RPMI8226 (cell line): ENCODE results near the gene MFSD12.

Experiments
- DNase-seq: peaks from one replicate; pipeline ENCODE4 v3.0.0-alpha.2; 2015

MFSD12 gene

DNA sequence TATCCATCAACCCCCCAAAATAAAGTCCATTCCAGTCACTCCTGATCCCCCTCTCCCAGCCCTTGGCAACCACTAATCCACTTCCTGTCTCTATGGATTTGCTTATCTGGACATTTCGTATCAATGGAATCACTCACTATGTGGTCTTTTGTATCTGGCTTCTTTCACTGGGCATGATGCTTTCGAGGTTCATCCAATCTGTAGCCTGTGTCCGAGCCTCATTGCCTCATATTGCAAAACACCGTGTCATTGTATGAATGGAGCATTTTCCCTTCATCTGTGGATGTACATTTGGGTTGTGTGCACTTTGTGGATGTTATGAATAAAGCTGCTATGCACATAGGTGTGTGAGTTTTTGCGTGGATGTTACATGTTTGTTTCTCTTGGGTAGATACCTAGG lies 52.7 kb downstream of the MFSD12 start:
- no peak for DNase-seq

DNA sequence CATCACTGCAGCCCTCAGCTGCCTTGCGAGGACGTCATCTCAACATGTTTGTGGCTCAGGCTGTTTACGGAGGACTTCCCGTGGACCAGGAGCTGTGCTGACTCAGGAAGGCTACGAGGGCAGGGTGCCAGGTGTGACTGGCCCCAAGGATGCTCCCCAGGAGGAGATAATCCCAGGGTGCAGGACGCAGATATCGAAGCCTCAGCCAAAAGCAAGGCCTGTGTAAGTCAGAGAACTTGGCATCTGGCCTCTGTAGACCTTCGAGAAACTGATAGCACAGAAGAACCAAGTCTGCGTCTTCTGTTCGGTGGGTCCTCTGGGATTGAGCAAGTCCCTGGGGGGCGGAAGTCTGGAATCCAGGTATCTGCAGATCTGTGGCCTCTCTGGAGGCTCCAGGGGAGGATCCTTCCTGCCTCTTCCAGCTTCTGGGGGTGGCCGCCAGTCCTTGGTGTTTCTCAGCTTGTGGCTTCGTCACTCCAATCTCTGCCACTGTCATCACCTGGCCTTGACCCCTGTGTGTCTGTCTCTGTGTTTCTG lies 54.3 kb downstream of the MFSD12 start:
- peak; percentile 25 for DNase-seq

DNA sequence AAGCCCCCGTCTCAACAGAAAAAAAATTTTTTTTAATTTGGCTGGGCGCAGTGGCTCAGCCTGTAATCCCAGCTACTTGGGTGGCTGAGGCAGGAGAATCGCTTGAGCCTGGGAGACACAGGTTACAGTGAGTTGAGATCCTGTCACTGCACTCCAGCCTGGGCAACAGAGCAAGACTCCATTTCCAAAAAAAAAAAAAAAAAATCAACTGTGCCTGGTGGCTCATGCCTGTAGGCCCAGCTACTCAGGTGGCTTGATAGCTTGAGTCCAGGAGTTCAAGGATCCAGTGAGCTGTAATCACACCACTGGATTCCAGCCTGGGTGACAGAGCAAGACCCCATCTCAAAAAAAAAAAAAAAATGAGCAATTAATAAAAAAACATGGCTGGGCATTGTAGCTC lies 55.6 kb downstream of the MFSD12 start:
- no peak for DNase-seq

DNA sequence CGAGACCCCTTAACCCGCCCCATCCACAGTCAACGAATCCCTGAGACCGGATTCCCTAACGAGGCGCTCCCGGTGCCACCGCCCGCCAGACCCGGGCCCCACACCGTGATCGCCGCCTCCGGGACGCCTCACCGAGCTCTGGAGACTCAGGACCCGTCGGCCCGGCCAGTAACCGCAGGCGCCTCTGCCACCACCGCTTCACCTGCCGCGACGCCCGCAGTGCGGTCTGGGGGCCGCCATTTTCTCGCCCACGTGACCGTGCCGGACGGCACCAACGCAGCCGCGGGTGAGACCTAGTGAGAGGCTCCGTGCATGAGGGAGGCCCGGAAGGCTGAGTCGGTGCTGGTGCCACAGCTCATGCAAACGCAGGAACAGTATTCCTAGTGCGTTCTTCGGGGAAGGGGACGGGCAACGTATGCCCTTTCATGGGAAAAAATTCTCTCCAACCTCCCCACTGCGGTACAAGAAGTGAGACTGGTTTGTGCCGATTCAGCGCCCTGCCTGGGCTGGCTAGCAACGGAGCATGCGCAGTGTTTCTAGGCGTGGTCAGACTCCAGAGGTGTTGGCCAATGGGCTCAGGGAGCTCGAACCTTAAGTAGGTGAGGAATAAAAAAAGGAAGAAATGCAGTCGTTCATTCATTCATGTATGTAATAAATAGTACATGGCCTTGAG lies 56.8 kb downstream of the MFSD12 start, which contains the start of gene DOHH:
Gene DOHH, minus strand, starts transcription at position 246 of the 673 bp plus-strand sequence. CDS start 3,860 bp downstream, outside the sequence.
- peak; percentile 97 for DNase-seq

DNA sequence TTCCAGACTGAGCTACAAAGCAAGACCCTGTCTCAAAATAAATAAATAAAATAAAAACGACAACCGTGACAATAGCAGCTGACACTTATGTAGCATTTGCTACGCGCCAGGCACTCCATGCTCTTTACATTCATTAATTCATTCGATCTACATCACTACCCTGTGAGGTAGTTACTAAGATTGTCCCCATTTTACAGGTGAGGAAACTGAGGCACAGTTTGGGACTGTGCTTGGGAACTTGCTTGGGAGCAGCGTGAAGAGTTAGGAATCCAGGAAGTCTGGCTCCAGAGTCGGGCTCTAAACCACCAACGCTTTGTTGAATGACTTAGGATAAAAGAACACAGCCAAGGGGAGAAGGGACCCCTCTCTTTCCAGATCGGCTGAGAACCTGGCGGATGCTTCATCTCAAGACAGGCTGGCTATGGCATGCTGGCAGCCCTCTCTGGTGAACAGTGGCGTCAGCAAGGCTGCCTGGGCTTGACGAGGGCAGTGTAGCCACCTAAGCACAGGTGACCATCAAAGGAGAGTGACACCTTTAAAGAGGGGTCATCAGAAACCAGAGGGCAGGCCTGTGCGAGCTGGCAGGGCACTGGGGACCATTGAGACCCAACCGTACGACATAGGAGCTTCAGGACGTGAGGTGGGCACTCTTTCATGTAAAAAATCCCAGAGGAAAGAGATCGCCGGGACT lies 57.5 kb downstream of the MFSD12 start:
- no peak for DNase-seq

DNA sequence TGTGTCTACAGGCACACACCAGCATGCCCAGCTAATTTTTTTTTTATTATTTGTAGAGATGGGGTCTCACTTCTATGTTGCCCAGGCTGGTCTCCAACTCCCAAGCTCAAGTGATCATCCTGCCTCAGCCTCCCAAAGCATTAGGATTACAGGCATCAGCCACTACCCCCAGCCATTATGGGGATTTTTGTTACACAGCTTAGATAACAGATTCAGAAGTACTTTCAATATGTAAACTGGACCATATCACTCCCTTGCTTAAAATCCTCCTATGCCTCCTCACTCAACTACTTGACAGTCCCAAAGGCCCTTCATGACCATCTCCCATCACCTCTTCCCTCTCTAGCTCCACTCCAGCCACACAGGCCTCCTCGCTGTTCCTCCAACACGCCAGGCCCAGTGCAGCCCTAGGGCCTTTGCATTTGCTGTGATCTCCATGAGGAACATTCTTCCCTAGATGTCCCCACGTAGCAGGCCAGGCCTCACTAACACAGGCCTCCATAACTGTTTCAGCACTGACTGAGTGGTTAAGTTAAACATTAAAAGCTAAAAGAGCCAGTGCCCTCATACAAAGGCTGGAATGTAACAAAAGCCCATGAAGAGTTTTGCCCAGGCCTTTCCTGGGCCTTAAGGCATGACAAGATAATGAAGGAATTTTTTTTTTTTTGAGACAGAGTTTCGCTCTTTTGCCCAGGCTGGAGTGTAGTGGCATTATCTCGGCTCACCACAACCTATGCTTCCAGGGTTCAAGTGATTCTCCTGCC lies 59.4 kb downstream of the MFSD12 start:
- DNase-seq = no peak

DNA sequence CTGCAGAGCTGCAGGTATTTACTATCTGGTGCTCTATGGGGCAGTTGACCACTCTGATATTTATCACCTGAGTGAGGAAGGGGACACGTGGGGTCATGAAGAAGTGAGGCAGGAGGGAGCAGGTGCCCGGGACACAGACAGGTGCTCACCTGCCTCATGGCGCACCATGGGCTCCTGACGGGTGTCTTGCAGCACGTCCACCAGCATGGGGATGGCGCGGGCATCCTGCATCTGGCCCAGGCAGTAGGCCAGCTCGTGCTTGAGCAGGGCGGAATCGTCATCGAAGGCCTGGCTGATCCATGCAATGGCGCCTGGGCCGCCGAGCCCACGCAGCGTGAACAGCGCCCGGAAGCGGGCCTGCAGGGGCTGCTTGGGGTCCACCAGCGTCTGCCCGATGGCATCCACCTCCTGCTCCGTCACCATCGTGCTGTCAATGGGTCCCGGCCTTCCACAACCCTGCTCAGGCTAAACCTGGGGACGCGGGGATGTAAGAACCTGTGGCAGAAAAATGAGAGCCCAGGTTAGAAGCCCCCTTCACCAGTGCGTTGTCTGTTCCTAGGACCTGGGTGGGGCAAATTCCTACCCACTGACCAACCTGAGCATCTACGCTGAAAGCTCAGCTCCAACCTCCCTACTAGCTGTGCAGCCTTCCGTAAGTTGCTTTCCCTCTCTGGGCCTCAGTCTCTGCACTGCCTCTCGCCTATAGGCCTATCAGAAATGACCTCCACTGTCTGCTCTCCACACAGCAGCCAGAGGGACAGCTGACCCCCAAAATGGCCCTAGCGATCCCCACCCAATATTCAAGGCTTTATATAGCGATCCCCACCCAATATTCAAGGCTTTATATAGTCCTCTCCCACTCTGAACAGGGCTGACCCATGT lies 60.8 kb downstream of the MFSD12 start:
- no peak for DNase-seq

DNA sequence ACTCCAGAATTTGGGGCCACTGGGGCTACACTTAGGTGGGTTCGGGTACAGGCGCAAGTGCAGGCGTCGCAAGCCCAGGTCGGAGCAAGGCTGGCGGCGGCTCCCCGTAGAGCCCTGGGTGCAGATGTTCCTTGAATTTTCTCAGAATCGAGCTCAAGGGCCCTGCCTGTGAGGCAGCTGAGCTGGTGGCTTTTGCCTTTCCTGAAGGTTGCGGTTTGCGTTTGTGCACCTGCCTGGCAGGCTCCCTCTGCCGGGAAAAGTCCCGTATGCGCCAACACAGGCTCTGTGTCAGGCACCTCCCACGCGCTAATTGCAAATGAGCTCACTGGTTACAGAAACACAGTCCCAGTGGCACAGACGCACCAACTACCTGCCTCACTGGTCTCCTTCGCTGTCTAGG lies 62.8 kb downstream of the MFSD12 start:
- DNase-seq = no peak
